HG02763 (cell line): ENCODE results near the gene CHCHD6.

Experiments used
- ATAC-seq: cut with Tn5 transposase; IDR thresholded peaks from one replicate; pipeline ENCODE4 v1.9.1; 2021; ENCODE audit warnings: mild to moderate bottlenecking, moderate library complexity; ENCODE audit not compliant: unreplicated experiment

Gene CHCHD6

GRCh38 chr3:126917232-126917804 is 213.3 kb downstream of the CHCHD6 start:
- ATAC-seq: no peak

GRCh38 chr3:126918355-126918821 is 214.3 kb downstream of the CHCHD6 start:
- ATAC-seq: no peak

GRCh38 chr3:126921085-126921824 is 217.2 kb downstream of the CHCHD6 start:
- no peak for ATAC-seq

- no peak for ATAC-seq
Measured at GRCh38 chr3:126922466-126922865, 218.4 kb downstream of the CHCHD6 start.

GRCh38 chr3:126923423-126923822 is 219.4 kb downstream of the CHCHD6 start:
- ATAC-seq: no peak

GRCh38 chr3:126923895-126924294 is 219.9 kb downstream of the CHCHD6 start:
- no peak for ATAC-seq

GRCh38 chr3:126924458-126924857 is 220.4 kb downstream of the CHCHD6 start:
- no peak for ATAC-seq

GRCh38 chr3:126925411-126926171 is 221.6 kb downstream of the CHCHD6 start:
- no peak for ATAC-seq

- ATAC-seq: no peak
Measured at GRCh38 chr3:126926684-126927400, 222.8 kb downstream of the CHCHD6 start.

GRCh38 chr3:126927401-126927750 is 223.3 kb downstream of the CHCHD6 start:
- ATAC-seq: no peak

GRCh38 chr3:126927846-126928245 is 223.8 kb downstream of the CHCHD6 start:
- no peak for ATAC-seq

- ATAC-seq: no peak
Measured at GRCh38 chr3:126928921-126929474, 225.0 kb downstream of the CHCHD6 start.

- no peak for ATAC-seq
Measured at GRCh38 chr3:126930936-126931600, 227.0 kb downstream of the CHCHD6 start.

GRCh38 chr3:126931806-126932187 is 227.8 kb downstream of the CHCHD6 start:
- no peak for ATAC-seq

GRCh38 chr3:126932188-126932931 is 228.3 kb downstream of the CHCHD6 start:
- ATAC-seq: no peak

- ATAC-seq: no peak
Measured at GRCh38 chr3:126934031-126934531, 230.0 kb downstream of the CHCHD6 start.

GRCh38 chr3:126934991-126935390 is 231.0 kb downstream of the CHCHD6 start:
- ATAC-seq: no peak

- no peak for ATAC-seq
Measured at GRCh38 chr3:126935756-126936509, 231.9 kb downstream of the CHCHD6 start.
